GM12878 (cell line): ENCODE results near the gene TSSC4. TPM values are rescaled to one million over a fixed set of nuclear protein-coding genes. Genes with fewer than 3 reads are reported as not detected.

Experiments used
- ATAC-seq: fragments of 200-7000 bp; cut with Tn5 transposase; 3 replicates; pipeline ENCODE4 v1.9.1; 2020; ENCODE audit warnings: mild to moderate bottlenecking, moderate library complexity
- BruUV-seq: library from RNA; stranded (reverse); fragments of 400-500 nt; replicated peaks from 2 replicates; lab custom pipeline; 2021; lab: Mats Ljungman, UMichigan
- CTCF ChIA-PET: fragments of 300-600 bp; sonication (Branson Sonifier 250); formaldehyde crosslinking; extraction: SDS; loops from one replicate; lab custom pipeline; 2021; ENCODE audit warnings: inconsistent platforms; lab: Yijun Ruan, JAX
- POLR2A ChIA-PET: fragments of 350-600 bp; formaldehyde crosslinking; extraction: SDS; loops from one replicate; lab custom pipeline; 2021; ENCODE audit warnings: inconsistent platforms; lab: Charles Lee
- RAD21 ChIA-PET: fragments of 300-600 bp; sonication (Branson Sonifier 250); formaldehyde crosslinking; loops from one replicate; lab custom pipeline; 2023; ENCODE audit warnings: antibody characterized with exemption; ENCODE audit not compliant: unreplicated experiment; lab: Charles Lee
- SMC1A ChIA-PET: fragments of 300-600 bp; sonication (Branson Sonifier 250); formaldehyde crosslinking; loops from one replicate; lab custom pipeline; 2023; ENCODE audit not compliant: unreplicated experiment, uncharacterized antibody; lab: Charles Lee
- DNase-seq: peaks from one replicate; pipeline ENCODE4 v3.0.0-alpha.2; 2011; ENCODE audit warnings: low read depth, low spot score
- FAIRE-seq: peaks from 3 replicates; lab custom pipeline; 2011; peaks lifted over from hg19 to GRCh38; lab: Jason Lieb, UNC
- H2AFZ ChIP-seq: 2 replicates; pipeline ENCODE4 v1.6.0; 2011; ENCODE audit warnings: low read depth, low read length, control low read depth; ENCODE audit not compliant: control insufficient read depth
- H3K27ac ChIP-seq: 2 replicates; pipeline ENCODE4 v1.5.1; 2011; ENCODE audit warnings: control low read depth; ENCODE audit not compliant: control insufficient read depth, insufficient read depth
- H3K27me3 ChIP-seq, 2 experiments: replicated peaks in 1 of 2; 2 replicates each; pipeline versions ENCODE4 v1.6.0 to v1.6.1; 2011; ENCODE audit warnings: low read length in 1 of 2; ENCODE audit not compliant: control insufficient read depth in 2 of 2, insufficient read depth in 2 of 2
- H3K36me3 ChIP-seq, 2 experiments: 2 replicates each; pipeline ENCODE4 v1.5.1; 2011; ENCODE audit warnings: low read length in 1 of 2; ENCODE audit not compliant: control insufficient read depth in 2 of 2, insufficient read depth in 2 of 2
- H3K4me1 ChIP-seq: 2 replicates; pipeline ENCODE4 v1.6.1; 2011; ENCODE audit warnings: mild to moderate bottlenecking, low read length, moderate library complexity, mixed read lengths; ENCODE audit not compliant: control insufficient read depth, insufficient read depth
- H3K4me2 ChIP-seq: 2 replicates; pipeline ENCODE4 v1.6.0; 2011; ENCODE audit warnings: control low read depth; ENCODE audit not compliant: control insufficient read depth, insufficient read depth
- H3K4me3 ChIP-seq: fragments of 200-600 bp; sonication (generic); 2 replicates; pipeline ENCODE4 v1.5.1; 2016
- H3K79me2 ChIP-seq: 2 replicates; pipeline ENCODE4 v1.6.0; 2011; ENCODE audit warnings: low read length; ENCODE audit not compliant: control insufficient read depth, insufficient read depth
- H3K9ac ChIP-seq: 2 replicates; pipeline ENCODE4 v1.8.0; 2011; ENCODE audit warnings: low read length, control low read depth, mixed read lengths; ENCODE audit not compliant: control insufficient read depth, insufficient read depth
- H3K9me3 ChIP-seq: replicated peaks from 3 replicates; pipeline ENCODE4 v1.5.1; 2011; ENCODE audit warnings: mild to moderate bottlenecking, low read length; ENCODE audit not compliant: control insufficient read depth, insufficient read depth
- H4K20me1 ChIP-seq: 2 replicates; pipeline ENCODE4 v1.6.0; 2011; ENCODE audit not compliant: control insufficient read depth, insufficient read depth
- ATF7 ChIP-seq: fragments of 450-650 bp; IDR thresholded peaks from 2 replicates; pipeline ENCODE4 v1.6.1; 2016; ENCODE audit warnings: low read depth, mild to moderate bottlenecking
- CREB1 ChIP-seq: IDR thresholded peaks from 2 replicates; pipeline ENCODE4 v1.6.1; 2012; ENCODE audit warnings: low read depth, mild to moderate bottlenecking, inconsistent platforms
- CREM ChIP-seq: IDR thresholded peaks from 2 replicates; pipeline ENCODE4 v1.6.1; 2014; ENCODE audit warnings: antibody characterized with exemption, low read depth
- CTCF ChIP-seq, 3 experiments: IDR thresholded peaks in 2 of 3; conservative IDR thresholded peaks in 1 of 3; 2 replicates each; pipeline ENCODE4 v1.5.1; 2011; ENCODE audit warnings: low read depth in 3 of 3, low read length in 3 of 3, mild to moderate bottlenecking in 3 of 3, control low read depth in 2 of 3, moderate library complexity in 2 of 3, inconsistent platforms in 1 of 3, mixed read lengths in 1 of 3; ENCODE audit not compliant: control insufficient read depth in 2 of 3, insufficient read depth in 1 of 3; ENCODE audit errors: extremely low read depth in 1 of 3
- EP300 ChIP-seq, 2 experiments: fragments of 150-350 bp in 1 of 2; IDR thresholded peaks; 2 replicates each; pipeline ENCODE4 v1.6.1; 2011 to 2012; ENCODE audit warnings: low read depth in 2 of 2, low read length in 2 of 2, borderline replicate concordance in 1 of 2, improper control_type of control experiment in 1 of 2, inconsistent platforms in 1 of 2; ENCODE audit not compliant: control insufficient read depth in 1 of 2
- HCFC1 ChIP-seq: fragments of 150-350 bp; IDR thresholded peaks from 2 replicates; pipeline ENCODE4 v1.6.1; 2014; ENCODE audit warnings: low read length
- IKZF2 ChIP-seq, 2 experiments: fragments of 450-650 bp; IDR thresholded peaks; 2 replicates each; pipeline ENCODE4 v1.6.1; 2017; ENCODE audit warnings: mild to moderate bottlenecking in 2 of 2, moderate library complexity in 2 of 2
- MEF2A ChIP-seq: IDR thresholded peaks from 2 replicates; pipeline ENCODE4 v1.6.1; 2011; ENCODE audit warnings: low read depth, mild to moderate bottlenecking, low read length, moderate library complexity; ENCODE audit not compliant: insufficient read depth
- NFYB ChIP-seq: IDR thresholded peaks from 2 replicates; pipeline ENCODE4 v1.6.1; 2011; ENCODE audit warnings: low read depth, mild to moderate bottlenecking, low read length, improper control_type of control experiment, moderate library complexity; ENCODE audit not compliant: insufficient read depth
- PAX8 ChIP-seq: fragments of 450-650 bp; IDR thresholded peaks from 2 replicates; pipeline ENCODE4 v1.6.1; 2017; ENCODE audit warnings: mild to moderate bottlenecking, moderate library complexity
- POLR2A ChIP-seq: IDR thresholded peaks from 2 replicates; pipeline ENCODE4 v1.6.1; 2011; ENCODE audit warnings: low read depth, mild to moderate bottlenecking, low read length
- RB1 ChIP-seq: fragments of 450-650 bp; formaldehyde crosslinking; IDR thresholded peaks from 2 replicates; pipeline ENCODE4 v1.6.1; 2017; ENCODE audit warnings: mild to moderate bottlenecking, borderline replicate concordance
- SMARCA5 ChIP-seq: fragments of 450-650 bp; IDR thresholded peaks from 2 replicates; pipeline ENCODE4 v1.6.1; 2017; ENCODE audit warnings: mild to moderate bottlenecking
- SMC3 ChIP-seq: IDR thresholded peaks from 2 replicates; pipeline ENCODE4 v1.6.1; 2011; ENCODE audit warnings: low read length, improper control_type of control experiment, borderline replicate concordance
- SREBF2 ChIP-seq: IDR thresholded peaks from 2 replicates; pipeline ENCODE4 v1.6.1; 2012; ENCODE audit warnings: mild to moderate bottlenecking, low read length
- WRNIP1 ChIP-seq: IDR thresholded peaks from 2 replicates; pipeline ENCODE4 v1.6.1; 2011; ENCODE audit warnings: low read depth, low read length, improper control_type of control experiment, borderline replicate concordance
- ZSCAN29 ChIP-seq: fragments of 450-650 bp; IDR thresholded peaks from 2 replicates; pipeline ENCODE4 v1.6.1; 2017; ENCODE audit warnings: mild to moderate bottlenecking, moderate library complexity
- WGBS: methylation state at CpG from one replicate; pipeline ENCODE4 v1.1.6; 2016; ENCODE audit warnings: low lambda C conversion rate; ENCODE audit not compliant: insufficient replicate concordance, insufficient coverage; ENCODE audit errors: missing lambda C conversion rate; 5-methylcytosine and 5-hydroxymethylcytosine counted together
- in situ Hi-C: fragments of 300-500 bp; cut with MboI; formaldehyde crosslinking; loops from 9 replicates; pipeline ENCODE4 v1.14.3; 2018; ENCODE audit warnings: mixed read lengths
- intact Hi-C: fragments of 100-400 bp; cut with micrococcal nuclease; formaldehyde crosslinking; loops from one replicate; pipeline ENCODE4 v1.14.2; 2022; ENCODE audit not compliant: unreplicated experiment
- polyA plus RNA-seq, 11 experiments: library from polyadenylated mRNA; depleted of rRNA in 4 of 11; unstranded in 6 of 11; stranded (reverse) in 5 of 11; fragments of >200 nt; fragmentation: Nextera tagmentation in 4 of 11; fragmentation: Illumina TruSeq in 1 of 11; extraction: Ambion mirVana in 4 of 11; extraction: Trizol in 1 of 11; gene quantifications; 1 replicate in 1 of 11; 2 replicates in 10 of 11; pipeline versions ENCODE4 v1.2.1 to v1.2.3, GENCODE V29; 2011 to 2016; ENCODE audit warnings: inconsistent platforms in 2 of 11, missing spikeins in 2 of 11, low read depth in 1 of 11
- total RNA-seq, 4 experiments: library from RNA; depleted of rRNA in 3 of 4; stranded (reverse); fragments of >200 nt in 3 of 4; fragmentation: Illumina TruSeq in 1 of 4; extraction: Trizol in 1 of 4; gene quantifications; 2 replicates each; pipeline versions ENCODE4 v1.2.1 to v1.2.3, GENCODE V29; 2013 to 2021
- TF ChIP-seq, protein P1 (sequence below): fragments of 450-650 bp; IDR thresholded peaks from 2 replicates; pipeline ENCODE4 v1.6.1; 2017; ENCODE audit warnings: low read depth, mild to moderate bottlenecking, moderate library complexity
- TF ChIP-seq, protein P2 (sequence below): IDR thresholded peaks from 2 replicates; pipeline ENCODE4 v1.6.1; 2012; ENCODE audit warnings: low read depth, low read length, improper control_type of control experiment

TSSC4 gene
- total and polyA plus RNA-seq, 10 of the 15 experiments (the other 5 are each of a cell fraction or from before 2014, with no cell fraction given) = 0.69 to 70.1 (median 25.7) TPM

- FAIRE-seq = no peak
- H3K79me2 ChIP-seq = no peaks in the 10 kb centered on the region
- H2AFZ ChIP-seq = no peak overlapping the region
- intact Hi-C loops (no loop called here), in situ Hi-C loops (no loop called here)
- ChIA-PET RAD21 (no interaction called here), POLR2A (no interaction called here), CTCF (interaction anchor here (1.5 kb wide), 2 partner anchors 11 to 100 kb away, joined by 3 to 5 read pairs; no protein-coding TSS in a partner anchor), SMC1A (no interaction called here)
- no peak for ATAC-seq
- no peak overlapping the region for H3K4me2 ChIP-seq
- no peak overlapping the region for H3K27ac ChIP-seq
- TF ChIP-seq SMARCA5 (no peak), PAX8 (no peak), WRNIP1 (no peak), SMC3 (no peak), RB1 (no peak), MEF2A (no peak), ZSCAN29 (no peak), CREM (no peak), SREBF2 (no peak), NFYB (no peak), IKZF2 (IDR thresholded peaks at IDR 0.05) (no peak), CTCF (IDR thresholded peaks at IDR 0.05 in 2 of 3, conservative IDR thresholded peaks at IDR 0.05 in 1 of 3; ENCODE audit: control insufficient read depth in 2 of 3, extremely low read depth in 1 of 3, insufficient read depth in 1 of 3, low read depth in 3 of 3, low read length in 3 of 3) (no peak), ATF7 (no peak), EP300 (IDR thresholded peaks at IDR 0.05; ENCODE audit: borderline replicate concordance in 1 of 2, control insufficient read depth in 1 of 2, low read depth in 2 of 2, low read length in 2 of 2) (no peak), HCFC1 (no peak), POLR2A (no peak), CREB1 (no peak)
- TF ChIP-seq, protein P1, sequence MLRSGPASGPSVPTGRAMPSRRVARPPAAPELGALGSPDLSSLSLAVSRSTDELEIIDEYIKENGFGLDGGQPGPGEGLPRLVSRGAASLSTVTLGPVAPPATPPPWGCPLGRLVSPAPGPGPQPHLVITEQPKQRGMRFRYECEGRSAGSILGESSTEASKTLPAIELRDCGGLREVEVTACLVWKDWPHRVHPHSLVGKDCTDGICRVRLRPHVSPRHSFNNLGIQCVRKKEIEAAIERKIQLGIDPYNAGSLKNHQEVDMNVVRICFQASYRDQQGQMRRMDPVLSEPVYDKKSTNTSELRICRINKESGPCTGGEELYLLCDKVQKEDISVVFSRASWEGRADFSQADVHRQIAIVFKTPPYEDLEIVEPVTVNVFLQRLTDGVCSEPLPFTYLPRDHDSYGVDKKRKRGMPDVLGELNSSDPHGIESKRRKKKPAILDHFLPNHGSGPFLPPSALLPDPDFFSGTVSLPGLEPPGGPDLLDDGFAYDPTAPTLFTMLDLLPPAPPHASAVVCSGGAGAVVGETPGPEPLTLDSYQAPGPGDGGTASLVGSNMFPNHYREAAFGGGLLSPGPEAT = no peak
- TF ChIP-seq, protein P2, sequence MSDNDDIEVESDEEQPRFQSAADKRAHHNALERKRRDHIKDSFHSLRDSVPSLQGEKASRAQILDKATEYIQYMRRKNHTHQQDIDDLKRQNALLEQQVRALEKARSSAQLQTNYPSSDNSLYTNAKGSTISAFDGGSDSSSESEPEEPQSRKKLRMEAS = no peak
- no peak overlapping the region for H3K9ac ChIP-seq
- no peaks in the 10 kb centered on the region for H3K27me3 ChIP-seq
- H4K20me1 ChIP-seq = no peaks in the 10 kb centered on the region
- DNase-seq = no peak
- no peaks in the 10 kb centered on the region for H3K4me1 ChIP-seq
- BruUV-seq = no TSS peak
- H3K4me3 ChIP-seq = no peak overlapping the region
- no peaks in the 10 kb centered on the region; the same call in 2 of the 3 replicates for H3K9me3 ChIP-seq
- no peaks in the 10 kb centered on the region for H3K36me3 ChIP-seq
- 43% methylated on average over 1 of the region's 1 CpG for WGBS
Observed at GRCh38 chr11:2431395-2431794, 30.8 kb downstream of the TSSC4 start.
